Immature natural killer cell (primary cell): ENCODE measurements around the gene NDFIP2. TPM values are rescaled to one million over a fixed set of nuclear protein-coding genes. Genes with fewer than 3 reads are reported as not detected.

Source experiments
- DNase-seq, 3 donors: peaks; one replicate each; pipeline ENCODE4 v3.0.0; 2022; ENCODE audit warnings: mixed read lengths in 1 of 3
- H3K27ac Mint-ChIP-seq, 6 donors: one replicate each; pipeline ENCODE4 v1.8.0; 2020; ENCODE audit warnings: mixed read lengths in 6 of 6, mild to moderate bottlenecking in 5 of 6, inconsistent platforms in 4 of 6, moderate library complexity in 3 of 6
- H3K27me3 Mint-ChIP-seq, 3 donors: one replicate each; pipeline ENCODE4 v1.8.0; 2020 to 2021; ENCODE audit warnings: low read depth in 3 of 3, mild to moderate bottlenecking in 3 of 3, mixed read lengths in 3 of 3, moderate library complexity in 3 of 3, inconsistent platforms in 1 of 3
- H3K36me3 Mint-ChIP-seq, 3 donors: one replicate each; pipeline ENCODE4 v1.8.0; 2020; ENCODE audit warnings: mixed read lengths in 3 of 3, inconsistent platforms in 2 of 3, mild to moderate bottlenecking in 2 of 3
- H3K4me1 Mint-ChIP-seq, 2 donors: one replicate each; pipeline ENCODE4 v1.8.0; 2020; ENCODE audit warnings: inconsistent platforms in 2 of 2, mild to moderate bottlenecking in 2 of 2, mixed read lengths in 2 of 2, moderate library complexity in 1 of 2
- H3K4me3 Mint-ChIP-seq, 5 donors: one replicate each; pipeline ENCODE4 v1.8.0; 2020; ENCODE audit warnings: mild to moderate bottlenecking in 5 of 5, mixed read lengths in 5 of 5, inconsistent platforms in 3 of 5, moderate library complexity in 3 of 5
- H3K9me3 Mint-ChIP-seq, 6 donors: one replicate each; pipeline ENCODE4 v1.8.0; 2020; ENCODE audit warnings: mild to moderate bottlenecking in 6 of 6, mixed read lengths in 6 of 6, inconsistent platforms in 4 of 6, moderate library complexity in 3 of 6
- polyA plus RNA-seq, 3 donors: library from polyadenylated mRNA; unstranded; fragments of 300-500 nt; fragmentation: Illumina TruSeq; gene quantifications; one replicate each; pipeline ENCODE4 v1.2.3, GENCODE V29; 2021

Gene NDFIP2, protein sequence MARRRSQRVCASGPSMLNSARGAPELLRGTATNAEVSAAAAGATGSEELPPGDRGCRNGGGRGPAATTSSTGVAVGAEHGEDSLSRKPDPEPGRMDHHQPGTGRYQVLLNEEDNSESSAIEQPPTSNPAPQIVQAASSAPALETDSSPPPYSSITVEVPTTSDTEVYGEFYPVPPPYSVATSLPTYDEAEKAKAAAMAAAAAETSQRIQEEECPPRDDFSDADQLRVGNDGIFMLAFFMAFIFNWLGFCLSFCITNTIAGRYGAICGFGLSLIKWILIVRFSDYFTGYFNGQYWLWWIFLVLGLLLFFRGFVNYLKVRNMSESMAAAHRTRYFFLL
- 1 to 10 TPM; 2.6 to 6.1 (median 5.6) TPM for polyA plus RNA-seq

DNA sequence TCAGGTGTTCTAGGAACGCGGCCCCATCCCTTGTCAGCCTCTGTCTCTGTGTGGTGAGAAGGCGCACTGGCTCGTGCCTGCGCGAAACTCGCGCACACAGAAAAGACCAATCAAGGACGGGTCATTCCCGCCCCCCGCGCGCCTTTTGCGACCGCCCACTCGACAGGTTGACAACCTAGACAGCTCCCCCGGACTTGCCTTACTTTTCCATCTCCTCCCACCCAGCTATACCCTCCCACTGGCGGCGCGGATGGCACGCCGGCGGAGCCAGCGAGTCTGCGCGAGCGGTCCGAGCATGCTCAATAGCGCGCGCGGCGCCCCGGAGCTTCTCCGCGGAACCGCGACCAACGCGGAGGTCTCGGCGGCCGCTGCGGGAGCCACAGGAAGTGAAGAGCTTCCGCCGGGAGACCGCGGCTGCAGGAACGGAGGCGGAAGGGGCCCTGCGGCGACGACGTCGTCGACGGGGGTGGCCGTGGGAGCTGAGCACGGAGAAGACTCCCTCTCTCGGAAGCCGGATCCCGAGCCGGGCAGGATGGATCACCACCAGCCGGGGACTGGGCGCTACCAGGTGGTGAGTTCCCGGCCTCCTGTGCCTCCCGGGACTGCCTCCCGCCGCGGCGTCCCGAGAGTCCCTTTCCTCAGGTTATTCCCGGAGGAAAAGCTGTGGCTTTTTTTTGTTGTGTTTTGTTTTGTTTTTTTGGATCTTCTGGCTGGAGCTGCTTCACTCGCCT is at the start of gene NDFIP2:
Gene NDFIP2, plus strand, starts transcription at position 202 of the 731 bp plus-strand sequence. Its CDS starts 49 bp downstream, at position 251.
- Mint-ChIP-seq H3K4me1 (peaks cover 31 to 41% of the 10 kb centered on the region in 2 donors), H3K36me3 (peaks cover 0 to 6% (median 0%) of the 10 kb centered on the region in 3 donors), H3K27ac (peak within 1 kb of the TSS; percentile 68 to 98 (median 92)), H3K4me3 (peak within 1 kb of the TSS; percentile 87 to 96 (median 92)), H3K9me3 (peaks cover 0 to 2% (median 0%) of the 10 kb centered on the region in 6 donors), H3K27me3 (peaks cover 14 to 21% (median 21%) of the 10 kb centered on the region in 3 donors)
- DNase-seq: peak; percentile 87 to 90 (median 89)

DNA sequence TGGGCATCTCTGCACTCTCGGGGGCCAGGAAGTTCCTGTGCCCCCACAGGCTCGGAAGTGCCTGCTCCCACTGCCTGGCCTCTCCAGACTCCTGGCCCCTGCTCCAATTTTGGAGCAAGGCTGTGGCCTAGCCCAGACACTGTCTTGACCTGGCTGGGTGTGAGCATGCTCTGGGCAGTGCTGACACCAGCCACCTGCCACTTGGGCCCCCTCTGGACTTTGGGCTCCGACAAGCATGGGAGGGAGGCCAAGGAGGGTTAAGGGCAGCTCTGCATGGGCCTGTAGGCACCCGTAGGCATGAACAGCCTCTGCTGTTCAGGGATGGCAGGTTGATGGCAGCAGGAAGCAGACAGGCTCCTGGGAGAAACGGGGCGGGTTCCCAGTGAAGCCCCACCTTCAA is 48.9 kb upstream of the NDFIP2 start:
- Mint-ChIP-seq H3K4me1 (no peaks in the 10 kb centered on the region), H3K4me3 (no peak overlapping the region), H3K9me3 (no peaks in the 10 kb centered on the region), H3K27me3 (peaks cover 0 to 4% (median 2%) of the 10 kb centered on the region in 3 donors), H3K36me3 (no peaks in the 10 kb centered on the region), H3K27ac (no peak overlapping the region)
- no peak for DNase-seq

DNA sequence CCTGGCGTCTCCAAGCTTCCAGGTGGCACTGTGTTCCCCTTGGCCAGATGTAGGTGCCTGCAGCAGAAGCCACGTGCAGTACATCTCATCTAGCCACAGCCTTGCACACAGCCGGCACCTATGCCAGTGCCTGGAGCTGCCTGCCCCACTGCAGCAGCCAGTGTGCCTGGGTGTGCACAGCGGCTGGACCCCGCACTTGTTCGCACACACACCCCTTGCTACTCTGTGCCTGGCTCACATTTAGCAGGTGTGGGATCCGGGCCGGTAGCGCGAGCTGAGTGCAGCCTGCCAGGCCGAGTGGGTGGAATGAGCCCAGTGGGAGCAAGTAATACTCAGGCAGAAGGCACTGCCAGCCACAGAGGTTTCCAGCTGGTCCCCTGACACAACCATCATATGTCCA is 48.0 kb upstream of the NDFIP2 start:
- Mint-ChIP-seq H3K4me1 (no peaks in the 10 kb centered on the region), H3K27me3 (peaks cover 0 to 4% (median 2%) of the 10 kb centered on the region in 3 donors), H3K27ac (no peak overlapping the region), H3K9me3 (no peaks in the 10 kb centered on the region), H3K36me3 (no peaks in the 10 kb centered on the region), H3K4me3 (no peak overlapping the region)
- no peak for DNase-seq

DNA sequence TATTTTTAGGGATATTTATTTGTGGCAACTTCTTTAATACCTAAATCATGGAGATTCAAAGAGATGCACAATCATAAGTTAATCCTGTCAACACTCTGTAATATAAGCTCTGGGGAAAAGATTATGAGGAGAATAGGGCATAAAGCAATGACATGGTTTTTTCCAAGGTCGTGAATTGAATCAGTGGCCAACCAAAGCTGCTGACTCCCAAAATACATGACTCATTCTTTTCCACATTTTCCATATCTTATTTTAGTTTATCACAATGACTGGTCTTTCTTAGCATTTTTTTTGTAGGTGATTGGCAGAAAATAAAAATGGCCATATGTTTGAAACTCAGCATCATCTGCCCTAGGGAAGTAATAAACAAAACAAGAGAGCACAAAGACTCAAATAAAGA is 46.4 kb upstream of the NDFIP2 start:
- no peak for DNase-seq
- H3K36me3 Mint-ChIP-seq: no peaks in the 10 kb centered on the region
- H3K9me3 Mint-ChIP-seq: no peaks in the 10 kb centered on the region
- H3K27ac Mint-ChIP-seq: no peak overlapping the region
- no peaks in the 10 kb centered on the region for H3K4me1 Mint-ChIP-seq
- H3K4me3 Mint-ChIP-seq: no peak overlapping the region
- H3K27me3 Mint-ChIP-seq: peaks cover 0 to 4% (median 0%) of the 10 kb centered on the region in 3 donors

DNA sequence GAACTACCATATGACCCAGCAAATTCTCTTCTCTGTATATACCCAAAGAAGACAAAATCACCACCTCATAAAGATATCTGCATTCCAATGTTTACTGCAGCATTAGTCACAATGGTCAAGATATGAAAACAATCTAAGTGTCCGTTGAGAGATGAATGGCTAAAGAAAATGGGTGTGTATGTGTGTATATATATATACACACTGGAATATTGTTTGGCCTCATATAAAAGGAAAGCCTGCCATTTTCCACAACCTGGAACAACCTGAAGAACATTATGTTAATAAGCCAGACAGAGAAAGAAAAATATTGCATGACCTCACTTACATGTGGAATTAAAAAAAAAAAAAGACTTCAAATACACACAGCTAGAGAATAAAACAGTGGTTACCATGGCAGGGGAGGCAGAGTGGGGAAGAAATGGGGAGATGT is 45.4 kb upstream of the NDFIP2 start:
- no peak overlapping the region for H3K27ac Mint-ChIP-seq
- no peak for DNase-seq
- H3K4me3 Mint-ChIP-seq: no peak overlapping the region
- no peaks in the 10 kb centered on the region for H3K36me3 Mint-ChIP-seq
- no peaks in the 10 kb centered on the region for H3K4me1 Mint-ChIP-seq
- peaks cover 0 to 4% (median 0%) of the 10 kb centered on the region in 3 donors for H3K27me3 Mint-ChIP-seq
- no peaks in the 10 kb centered on the region for H3K9me3 Mint-ChIP-seq

DNA sequence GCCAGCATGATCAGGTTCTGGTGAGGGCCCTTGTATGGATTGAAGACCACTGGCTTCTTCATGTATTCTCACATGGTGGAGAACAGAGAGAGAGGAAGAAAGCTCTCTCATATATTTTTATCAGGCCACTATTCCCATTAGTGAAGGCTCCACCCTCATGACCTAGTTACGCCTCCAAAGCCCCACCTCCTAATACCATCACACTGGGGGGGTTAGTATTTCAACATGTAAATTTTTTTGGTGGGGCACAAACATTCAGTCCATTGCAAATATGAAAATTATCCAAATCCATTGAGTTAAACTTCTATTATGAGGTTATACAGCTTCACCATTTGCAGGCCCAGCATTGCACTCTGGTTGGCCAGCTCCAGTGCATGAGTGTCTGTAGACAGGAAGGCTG is 41.7 kb upstream of the NDFIP2 start:
- H3K27ac Mint-ChIP-seq: no peak overlapping the region
- no peaks in the 10 kb centered on the region for H3K9me3 Mint-ChIP-seq
- H3K36me3 Mint-ChIP-seq: no peaks in the 10 kb centered on the region
- peaks cover 0 to 2% (median 0%) of the 10 kb centered on the region in 3 donors for H3K27me3 Mint-ChIP-seq
- DNase-seq: no peak
- H3K4me3 Mint-ChIP-seq: no peak overlapping the region
- no peaks in the 10 kb centered on the region for H3K4me1 Mint-ChIP-seq

GRCh38 chr13:79440958-79441528 is 39.9 kb upstream of the NDFIP2 start:
- Mint-ChIP-seq H3K36me3 (no peaks in the 10 kb centered on the region), H3K9me3 (no peaks in the 10 kb centered on the region), H3K4me1 (peaks cover 4 to 6% of the 10 kb centered on the region in 2 donors), H3K4me3 (no peak overlapping the region), H3K27ac (no peak overlapping the region), H3K27me3 (no peaks in the 10 kb centered on the region)
- DNase-seq: no peak

DNA sequence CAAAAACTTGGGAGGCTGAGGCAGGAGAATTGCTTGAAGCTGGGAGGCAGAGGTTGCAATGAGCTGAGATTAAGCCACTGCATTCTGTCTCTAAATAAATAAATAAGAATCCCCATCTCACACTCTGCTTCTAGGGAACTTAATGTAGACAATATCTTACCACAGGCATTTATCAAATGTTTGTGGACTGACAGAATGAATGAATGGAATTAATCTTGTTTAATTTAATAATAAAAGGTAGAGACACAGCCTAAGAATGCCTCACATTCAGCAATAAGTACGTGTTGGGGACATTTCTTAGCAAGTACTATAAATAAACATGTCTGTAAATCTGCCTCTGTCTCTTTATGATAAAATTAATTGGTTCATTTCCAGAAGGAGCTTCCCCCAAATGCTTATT is 38.7 kb upstream of the NDFIP2 start:
- peaks cover 12 to 17% of the 10 kb centered on the region in 2 donors for H3K4me1 Mint-ChIP-seq
- H3K27me3 Mint-ChIP-seq: no peaks in the 10 kb centered on the region
- H3K36me3 Mint-ChIP-seq: no peaks in the 10 kb centered on the region
- H3K27ac Mint-ChIP-seq: no peak overlapping the region
- no peaks in the 10 kb centered on the region for H3K9me3 Mint-ChIP-seq
- DNase-seq: no peak
- no peak overlapping the region for H3K4me3 Mint-ChIP-seq

GRCh38 chr13:79442706-79443105 is 38.2 kb upstream of the NDFIP2 start:
- H3K9me3 Mint-ChIP-seq: no peaks in the 10 kb centered on the region
- no peaks in the 10 kb centered on the region for H3K36me3 Mint-ChIP-seq
- H3K4me3 Mint-ChIP-seq: no peak overlapping the region
- peaks cover 15 to 17% of the 10 kb centered on the region in 2 donors for H3K4me1 Mint-ChIP-seq
- no peak for DNase-seq
- no peaks in the 10 kb centered on the region for H3K27me3 Mint-ChIP-seq
- no peak overlapping the region for H3K27ac Mint-ChIP-seq

GRCh38 chr13:79445968-79446645 is 34.8 kb upstream of the NDFIP2 start:
- no peaks in the 10 kb centered on the region for H3K27me3 Mint-ChIP-seq
- peak overlapping the region in 2 of 6 donors; percentile 17 to 46 for H3K27ac Mint-ChIP-seq
- H3K36me3 Mint-ChIP-seq: no peaks in the 10 kb centered on the region
- H3K4me3 Mint-ChIP-seq: peak overlapping the region in 1 of 5 donors; percentile 4
- H3K4me1 Mint-ChIP-seq: peaks cover 43 to 51% of the 10 kb centered on the region in 2 donors
- H3K9me3 Mint-ChIP-seq: no peaks in the 10 kb centered on the region
- peak in 1 of 3 donors; percentile 7 for DNase-seq

- DNase-seq: no peak
- Mint-ChIP-seq H3K27ac (no peak overlapping the region), H3K4me3 (no peak overlapping the region), H3K4me1 (peaks cover 53 to 62% of the 10 kb centered on the region in 2 donors), H3K27me3 (peaks cover 0 to 5% (median 0%) of the 10 kb centered on the region in 3 donors), H3K9me3 (no peaks in the 10 kb centered on the region), H3K36me3 (no peaks in the 10 kb centered on the region)
These were observed 33.8 kb upstream of the NDFIP2 start for GRCh38 chr13:79447141-79447540.

DNA sequence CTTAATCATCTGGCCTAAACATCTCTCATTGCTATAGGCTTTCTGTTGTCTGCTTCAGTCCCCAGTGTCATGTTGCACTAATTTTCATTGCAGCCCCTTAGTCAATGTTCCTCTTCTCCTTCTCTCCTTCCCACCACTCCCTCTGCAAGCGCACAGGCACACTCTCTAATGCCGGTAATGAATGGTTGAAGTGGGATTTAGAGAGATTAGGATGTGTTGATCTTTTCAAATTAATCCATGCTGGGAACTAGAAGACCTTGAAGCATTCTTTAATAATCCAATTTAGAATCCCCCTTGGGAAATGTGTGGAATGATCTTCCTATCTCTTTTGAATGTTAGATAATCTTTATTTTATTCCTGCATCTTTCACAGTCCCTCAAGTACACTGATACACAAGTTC is 33.2 kb upstream of the NDFIP2 start:
- H3K27me3 Mint-ChIP-seq: peaks cover 0 to 5% (median 0%) of the 10 kb centered on the region in 3 donors
- no peak overlapping the region for H3K4me3 Mint-ChIP-seq
- H3K9me3 Mint-ChIP-seq: no peaks in the 10 kb centered on the region
- peak overlapping the region in 1 of 6 donors; percentile 29 for H3K27ac Mint-ChIP-seq
- DNase-seq: no peak
- no peaks in the 10 kb centered on the region for H3K36me3 Mint-ChIP-seq
- peaks cover 59 to 68% of the 10 kb centered on the region in 2 donors for H3K4me1 Mint-ChIP-seq

- no peaks in the 10 kb centered on the region for H3K9me3 Mint-ChIP-seq
- H3K4me3 Mint-ChIP-seq: peak overlapping the region; percentile 3 to 55 (median 33)
- peak; percentile 27 to 33 (median 32) for DNase-seq
- peak overlapping the region in 3 of 6 donors; percentile 1 to 29 (median 10) for H3K27ac Mint-ChIP-seq
- H3K27me3 Mint-ChIP-seq: peaks cover 0 to 6% (median 0%) of the 10 kb centered on the region in 3 donors
- H3K4me1 Mint-ChIP-seq: peaks cover 60 to 69% of the 10 kb centered on the region in 2 donors
- H3K36me3 Mint-ChIP-seq: no peaks in the 10 kb centered on the region
These were observed 32.5 kb upstream of the NDFIP2 start for GRCh38 chr13:79448413-79448812.
